CD14-positive monocyte (primary cell): ENCODE measurements around the gene NME5. TPM values are rescaled to one million over a fixed set of nuclear protein-coding genes. Genes with fewer than 3 reads are reported as not detected.

Experiments used
- DNase-seq, 3 donors: peaks; one replicate each; pipeline ENCODE4 v3.0.0-alpha.2; 2011 to 2022
- H2AFZ ChIP-seq: 2 replicates; pipeline ENCODE4 v1.6.0; 2012; ENCODE audit warnings: mild to moderate bottlenecking, low read depth, low read length, inconsistent platforms; ENCODE audit not compliant: insufficient read depth, poor library complexity, severe bottlenecking
- H3K27ac ChIP-seq, 2 donors: 1 replicate in 1 of 2; 2 replicates in 1 of 2; pipeline ENCODE4 v1.5.1; 2012 to 2013; ENCODE audit warnings: low read length in 2 of 2, control low read depth in 1 of 2, inconsistent platforms in 1 of 2, low read depth in 1 of 2, mild to moderate bottlenecking in 1 of 2
- H3K27me3 ChIP-seq, 2 donors: one replicate each; pipeline versions ENCODE4 v1.6.0 to v1.6.1; 2011 to 2013; ENCODE audit warnings: low read length in 2 of 2; ENCODE audit not compliant: control insufficient read depth in 2 of 2, insufficient read depth in 2 of 2
- H3K36me3 ChIP-seq, 2 donors: replicated peaks in 1 of 2; 1 replicate in 1 of 2; 2 replicates in 1 of 2; pipeline versions ENCODE4 v1.5.1 to v1.6.1; 2012 to 2013; ENCODE audit warnings: low read length in 2 of 2, control low read depth in 1 of 2, inconsistent platforms in 1 of 2, mild to moderate bottlenecking in 1 of 2; ENCODE audit not compliant: insufficient read depth in 2 of 2, control insufficient read depth in 1 of 2
- H3K4me1 ChIP-seq, 2 donors: 1 replicate in 1 of 2; 2 replicates in 1 of 2; pipeline versions ENCODE4 v1.5.1 to v1.6.1; 2012 to 2013; ENCODE audit warnings: low read length in 2 of 2, control low read depth in 1 of 2, inconsistent platforms in 1 of 2, mild to moderate bottlenecking in 1 of 2, moderate library complexity in 1 of 2; ENCODE audit not compliant: insufficient read depth in 2 of 2, control insufficient read depth in 1 of 2
- H3K4me2 ChIP-seq: replicated peaks from 2 replicates; pipeline ENCODE3; 2012; ENCODE audit warnings: low read length, moderate library complexity, mild to moderate bottlenecking; ENCODE audit not compliant: poor library complexity, severe bottlenecking; ENCODE audit errors: extremely low read depth
- H3K4me3 ChIP-seq, 3 experiments: fragments of 200-600 bp in 1 of 3; sonication (generic) in 1 of 3; replicated peaks in 1 of 3; 1 replicate in 2 of 3; 2 replicates in 1 of 3; pipeline ENCODE4 v1.5.1; 2011 to 2013; ENCODE audit warnings: low read length in 3 of 3, mild to moderate bottlenecking in 3 of 3, control low read depth in 2 of 3, low read depth in 2 of 3, inconsistent platforms in 1 of 3, moderate library complexity in 1 of 3
- H3K79me2 ChIP-seq: 2 replicates; pipeline ENCODE4 v1.6.0; 2012; ENCODE audit warnings: mild to moderate bottlenecking, control low read depth, inconsistent platforms, low read length, moderate library complexity; ENCODE audit not compliant: insufficient read depth
- H3K9ac ChIP-seq: 2 replicates; pipeline ENCODE4 v1.6.0; 2017; ENCODE audit warnings: low read length, mild to moderate bottlenecking; ENCODE audit not compliant: insufficient read depth, poor library complexity, severe bottlenecking
- H3K9me3 ChIP-seq, 2 donors: replicated peaks in 1 of 2; 1 replicate in 1 of 2; 2 replicates in 1 of 2; pipeline versions ENCODE4 v1.5.1 to v1.6.1; 2012 to 2013; ENCODE audit warnings: low read length in 2 of 2, control low read depth in 1 of 2; ENCODE audit not compliant: control insufficient read depth in 1 of 2, insufficient read depth in 1 of 2
- H4K20me1 ChIP-seq: 2 replicates; pipeline ENCODE4 v1.6.0; 2012; ENCODE audit warnings: mild to moderate bottlenecking, low read length, control low read depth, moderate library complexity; ENCODE audit not compliant: insufficient read depth
- H3K27ac Mint-ChIP-seq, 7 donors: one replicate each; pipeline ENCODE4 v1.8.0; 2020; ENCODE audit warnings: mild to moderate bottlenecking in 7 of 7, mixed read lengths in 7 of 7, moderate library complexity in 6 of 7, inconsistent platforms in 2 of 7
- H3K27me3 Mint-ChIP-seq, 3 donors: one replicate each; pipeline ENCODE4 v1.8.0; 2021 to 2022; ENCODE audit warnings: low read depth in 3 of 3, mild to moderate bottlenecking in 3 of 3, mixed read lengths in 3 of 3, moderate library complexity in 3 of 3, inconsistent platforms in 1 of 3
- H3K36me3 Mint-ChIP-seq, 2 donors: one replicate each; pipeline ENCODE4 v1.8.0; 2020; ENCODE audit warnings: mixed read lengths in 2 of 2, inconsistent platforms in 1 of 2, mild to moderate bottlenecking in 1 of 2
- H3K4me1 Mint-ChIP-seq: one replicate; pipeline ENCODE4 v1.8.0; 2020; ENCODE audit warnings: mild to moderate bottlenecking, mixed read lengths
- H3K4me3 Mint-ChIP-seq, 2 donors: one replicate each; pipeline ENCODE4 v1.8.0; 2020; ENCODE audit warnings: mild to moderate bottlenecking in 2 of 2, mixed read lengths in 2 of 2, moderate library complexity in 1 of 2
- H3K9me3 Mint-ChIP-seq, 7 donors: one replicate each; pipeline ENCODE4 v1.8.0; 2020 to 2022; ENCODE audit warnings: mixed read lengths in 7 of 7, mild to moderate bottlenecking in 6 of 7, moderate library complexity in 6 of 7, inconsistent platforms in 2 of 7
- CTCF ChIP-seq: fragments of 200-600 bp; IDR thresholded peaks from one replicate; pipeline ENCODE4 v1.8.0; 2022; ENCODE audit warnings: antibody characterized with exemption, mild to moderate bottlenecking
- WGBS: methylation state at CpG from one replicate; pipeline ENCODE4 v1.1.5; 2013; ENCODE audit warnings: missing lambda C conversion rate; ENCODE audit not compliant: insufficient coverage; 5-methylcytosine and 5-hydroxymethylcytosine counted together
- intact Hi-C, 2 donors: fragments of 100-400 bp; cut with micrococcal nuclease; formaldehyde crosslinking; loops; one replicate each; pipeline versions ENCODE4 v1.15.0 to v1.15.1; 2023
- polyA plus RNA-seq, 3 donors: library from polyadenylated mRNA; depleted of rRNA in 1 of 3; unstranded in 2 of 3; stranded (reverse) in 1 of 3; fragments of 300-500 nt in 2 of 3; fragments of >200 nt in 1 of 3; fragmentation: Illumina TruSeq in 2 of 3; gene quantifications; 1 replicate in 2 of 3; 2 replicates in 1 of 3; pipeline ENCODE4 v1.2.3, GENCODE V29; 2012 to 2021

NME5 gene
- polyA plus RNA-seq, 3 donors = not detected

GRCh38 chr5:138169124-138169523 lies 29.9 kb upstream of the NME5 start:
- H2AFZ ChIP-seq = no peak overlapping the region
- Mint-ChIP-seq H3K27me3 (no peaks in the 10 kb centered on the region), H3K4me3 (no peak overlapping the region), H3K27ac (no peak overlapping the region), H3K4me1 (peaks cover 5% of the 10 kb centered on the region), H3K9me3 (no peaks in the 10 kb centered on the region), H3K36me3 (peaks cover 82 to 98% of the 10 kb centered on the region in 2 donors)
- no peak for DNase-seq
- peaks cover 9% of the 10 kb centered on the region for H3K79me2 ChIP-seq
- H3K9ac ChIP-seq = no peak overlapping the region
- whole genome bisulfite sequencing = no CpG with 5 or more reads among the region's 5 CpGs
- H3K9me3 ChIP-seq = no peaks in the 10 kb centered on the region
- H3K4me3 ChIP-seq = no peak overlapping the region
- intact Hi-C loops = no loop called here
- H3K27ac ChIP-seq = no peak overlapping the region
- H3K36me3 ChIP-seq = peaks cover 86 to 100% of the 10 kb centered on the region in 2 donors
- no peak overlapping the region for H3K4me2 ChIP-seq
- peaks cover 5 to 7% of the 10 kb centered on the region in 2 donors for H3K4me1 ChIP-seq
- no peaks in the 10 kb centered on the region for H4K20me1 ChIP-seq
- no peaks in the 10 kb centered on the region for H3K27me3 ChIP-seq
- no peak for TF ChIP-seq CTCF

GRCh38 chr5:138163721-138164120 lies 24.5 kb upstream of the NME5 start:
- H3K4me3 Mint-ChIP-seq = no peak overlapping the region
- no peaks in the 10 kb centered on the region for H3K9me3 Mint-ChIP-seq
- H3K36me3 ChIP-seq = peaks cover 98 to 100% of the 10 kb centered on the region in 2 donors
- H3K27ac ChIP-seq = no peak overlapping the region
- no peaks in the 10 kb centered on the region for H4K20me1 ChIP-seq
- no peaks in the 10 kb centered on the region for H3K27me3 Mint-ChIP-seq
- H3K36me3 Mint-ChIP-seq = peaks cover 93 to 99% of the 10 kb centered on the region in 2 donors
- DNase-seq = no peak
- no peaks in the 10 kb centered on the region for H3K4me1 Mint-ChIP-seq
- no peaks in the 10 kb centered on the region for H3K27me3 ChIP-seq
- no peaks in the 10 kb centered on the region for H3K79me2 ChIP-seq
- H2AFZ ChIP-seq = no peak overlapping the region
- no peaks in the 10 kb centered on the region for H3K4me1 ChIP-seq
- TF ChIP-seq CTCF = no peak
- H3K9ac ChIP-seq = no peak overlapping the region
- H3K9me3 ChIP-seq = no peaks in the 10 kb centered on the region
- intact Hi-C loops = no loop called here
- H3K4me3 ChIP-seq = no peak overlapping the region
- H3K27ac Mint-ChIP-seq = peak overlapping the region in 1 of 7 donors; percentile 79
- H3K4me2 ChIP-seq = no peak overlapping the region
